H9 (cell line): ENCODE data around the gene FRYL. TPM values are rescaled to one million over a fixed set of nuclear protein-coding genes. Genes with fewer than 3 reads are reported as not detected.

Experiments
- DNase-seq: peaks from one replicate; pipeline ENCODE4 v3.0.0-alpha.2; 2017
- H2AFZ ChIP-seq: one replicate; pipeline ENCODE4 v1.6.1; 2013; ENCODE audit warnings: mild to moderate bottlenecking, low read length, control low read depth, moderate library complexity
- H2AK5ac ChIP-seq: 2 replicates; pipeline ENCODE4 v1.6.1; 2013; ENCODE audit warnings: low read length, control low read depth, mixed read lengths; ENCODE audit not compliant: insufficient read length
- H2BK120ac ChIP-seq: one replicate; pipeline ENCODE4 v1.6.1; 2013; ENCODE audit warnings: low read depth, mild to moderate bottlenecking, low read length, control low read depth, inconsistent platforms; ENCODE audit not compliant: poor library complexity, severe bottlenecking
- H2BK12ac ChIP-seq: 2 replicates; pipeline ENCODE4 v1.6.1; 2013; ENCODE audit warnings: low read length, control low read depth, mixed read lengths, low read depth; ENCODE audit not compliant: insufficient read length
- H2BK15ac ChIP-seq: 2 replicates; pipeline ENCODE4 v1.6.1; 2013; ENCODE audit warnings: low read depth, low read length, control low read depth
- H2BK20ac ChIP-seq: one replicate; pipeline ENCODE4 v1.6.1; 2013; ENCODE audit warnings: low read depth, mild to moderate bottlenecking, low read length, control low read depth, inconsistent platforms; ENCODE audit not compliant: poor library complexity, severe bottlenecking
- H2BK5ac ChIP-seq: 2 replicates; pipeline ENCODE4 v1.6.1; 2013; ENCODE audit warnings: low read length, control low read depth, mixed read lengths; ENCODE audit not compliant: insufficient read length
- H3K14ac ChIP-seq: 2 replicates; pipeline ENCODE4 v1.6.1; 2013; ENCODE audit warnings: low read length, control low read depth; ENCODE audit not compliant: insufficient read depth
- H3K18ac ChIP-seq: 2 replicates; pipeline ENCODE4 v1.6.1; 2013; ENCODE audit warnings: low read depth, mild to moderate bottlenecking, mixed read lengths, low read length, control low read depth; ENCODE audit not compliant: insufficient read length
- H3K23ac ChIP-seq: 2 replicates; pipeline ENCODE4 v1.6.1; 2013; ENCODE audit warnings: low read length, control low read depth, mixed read lengths, low read depth; ENCODE audit not compliant: insufficient read length
- H3K23me2 ChIP-seq: 2 replicates; pipeline ENCODE4 v1.6.1; 2013; ENCODE audit warnings: low read depth, mild to moderate bottlenecking, mixed read lengths, low read length, control low read depth; ENCODE audit not compliant: insufficient read length, poor library complexity, severe bottlenecking
- H3K27ac ChIP-seq: 2 replicates; pipeline ENCODE4 v1.5.1; 2013; ENCODE audit warnings: low read length, control low read depth, mixed read lengths, low read depth; ENCODE audit not compliant: insufficient read length
- H3K27me3 ChIP-seq: 2 replicates; pipeline ENCODE4 v1.6.1; 2013; ENCODE audit warnings: low read length, control low read depth, inconsistent platforms; ENCODE audit not compliant: insufficient read depth
- H3K4ac ChIP-seq: 2 replicates; pipeline ENCODE4 v1.6.1; 2013; ENCODE audit warnings: low read depth, mild to moderate bottlenecking, control low read depth, inconsistent platforms, low read length, moderate library complexity
- H3K4me1 ChIP-seq: 2 replicates; pipeline ENCODE4 v1.6.1; 2013; ENCODE audit warnings: low read length, control low read depth, inconsistent platforms; ENCODE audit not compliant: insufficient read depth
- H3K4me2 ChIP-seq: 2 replicates; pipeline ENCODE4 v1.6.1; 2013; ENCODE audit warnings: low read length, control low read depth, mixed read lengths; ENCODE audit not compliant: insufficient read length, insufficient read depth
- H3K56ac ChIP-seq: 2 replicates; pipeline ENCODE4 v1.6.1; 2013; ENCODE audit warnings: low read depth, mild to moderate bottlenecking, mixed read lengths, low read length, control low read depth; ENCODE audit not compliant: insufficient read length
- H3K79me1 ChIP-seq: 2 replicates; pipeline ENCODE4 v1.6.1; 2013; ENCODE audit warnings: low read depth, mild to moderate bottlenecking, moderate library complexity, low read length, control low read depth, inconsistent platforms; ENCODE audit not compliant: insufficient read depth, poor library complexity, severe bottlenecking
- H3K79me2 ChIP-seq: 2 replicates; pipeline ENCODE4 v1.6.1; 2013; ENCODE audit warnings: low read length, control low read depth, inconsistent platforms; ENCODE audit not compliant: insufficient read depth
- H3K9ac ChIP-seq: 2 replicates; pipeline ENCODE4 v1.6.1; 2013; ENCODE audit warnings: low read length, control low read depth, mixed read lengths; ENCODE audit not compliant: insufficient read length; ENCODE audit errors: extremely low read depth
- H3K9me3 ChIP-seq: one replicate; pipeline ENCODE4 v1.6.1; 2013; ENCODE audit warnings: low read depth, low read length, inconsistent platforms; ENCODE audit not compliant: control insufficient read depth
- H3T11ph ChIP-seq: one replicate; pipeline ENCODE4 v1.6.1; 2013; ENCODE audit warnings: mild to moderate bottlenecking, low read length, control low read depth, inconsistent platforms
- H4K20me1 ChIP-seq: one replicate; pipeline ENCODE4 v1.6.1; 2013; ENCODE audit not compliant: control insufficient read depth, insufficient read length, insufficient read depth
- H4K5ac ChIP-seq: 2 replicates; pipeline ENCODE4 v1.6.1; 2013; ENCODE audit warnings: low read depth, mild to moderate bottlenecking, mixed read lengths, low read length, control low read depth; ENCODE audit not compliant: insufficient read length
- H4K8ac ChIP-seq: replicated peaks from 2 replicates; pipeline ENCODE4 v1.6.1; 2013; ENCODE audit warnings: low read length, control low read depth, mixed read lengths, low read depth; ENCODE audit not compliant: insufficient read length
- H4K91ac ChIP-seq: 2 replicates; pipeline ENCODE4 v1.6.1; 2013; ENCODE audit warnings: low read depth, mild to moderate bottlenecking, moderate library complexity, mixed read lengths, low read length, control low read depth; ENCODE audit not compliant: insufficient read length
- H3K27ac Mint-ChIP-seq, 3 experiments: 2 replicates in 2 of 3; 3 replicates in 1 of 3; pipeline ENCODE4 v1.8.0; 2020 to 2021; ENCODE audit warnings: mixed read lengths in 3 of 3, mild to moderate bottlenecking in 1 of 3, moderate library complexity in 1 of 3
- H3K27me3 Mint-ChIP-seq: 2 replicates; pipeline ENCODE4 v1.8.0; 2021; ENCODE audit warnings: low read depth, mild to moderate bottlenecking, moderate library complexity, mixed read lengths
- H3K36me3 Mint-ChIP-seq, 3 experiments: 2 replicates in 2 of 3; 3 replicates in 1 of 3; pipeline ENCODE4 v1.8.0; 2020 to 2021; ENCODE audit warnings: low read depth in 3 of 3, mixed read lengths in 3 of 3; ENCODE audit not compliant: insufficient read depth in 1 of 3
- H3K4me1 Mint-ChIP-seq, 2 experiments: 2 replicates each; pipeline ENCODE4 v1.8.0; 2020; ENCODE audit warnings: mixed read lengths in 2 of 2
- H3K4me3 Mint-ChIP-seq, 2 experiments: 2 replicates in 1 of 2; 3 replicates in 1 of 2; pipeline ENCODE4 v1.8.0; 2020 to 2021; ENCODE audit warnings: mild to moderate bottlenecking in 2 of 2, mixed read lengths in 2 of 2, moderate library complexity in 1 of 2
- H3K9me3 Mint-ChIP-seq, 2 experiments: 2 replicates in 1 of 2; 3 replicates in 1 of 2; pipeline ENCODE4 v1.8.0; 2020; ENCODE audit warnings: mild to moderate bottlenecking in 2 of 2, mixed read lengths in 2 of 2, moderate library complexity in 1 of 2
- CTCF ChIP-seq: fragments of 200-600 bp; sonication (generic); conservative IDR thresholded peaks from 3 replicates; pipeline ENCODE4 v1.8.0; 2021; ENCODE audit warnings: antibody characterized with exemption, mild to moderate bottlenecking
- WGBS: extraction: QIAGEN DNeasy Blood & Tissue Kit; methylation state at CpG from one replicate; pipeline ENCODE4 v1.1.7; 2013; ENCODE audit warnings: missing lambda C conversion rate, low lambda C conversion rate, mixed read lengths; ENCODE audit not compliant: insufficient read length; ENCODE audit errors: extremely low coverage; 5-methylcytosine and 5-hydroxymethylcytosine counted together
- total RNA-seq: library from RNA; stranded (reverse); gene quantifications from 2 replicates; pipeline ENCODE4 v1.2.1, GENCODE V29; 2021

The FRYL gene
- total RNA-seq, 1 experiment from 2014 or later, result 31.5 TPM

- Histone ChIP-seq H2AK5ac (no peak overlapping the region), H2AFZ (no peak overlapping the region), H3K23ac (no peak overlapping the region), H3K18ac (no peak overlapping the region), H3K79me2 (no peaks in the 10 kb centered on the region; the same call in 1 of the 2 replicates), H3K14ac (no peak overlapping the region), H3K4me1 (no peaks in the 10 kb centered on the region), H3K9ac (no peak overlapping the region), H4K91ac (no peak overlapping the region), H3K4ac (no peak overlapping the region), H3K27me3 (no peaks in the 10 kb centered on the region), H2BK5ac (no peak overlapping the region), H3K27ac (no peak overlapping the region), H2BK20ac (no peak overlapping the region), H2BK12ac (no peak overlapping the region), H4K8ac (no peak overlapping the region), H3K79me1 (no peaks in the 10 kb centered on the region), H3K23me2 (no peaks in the 10 kb centered on the region), H2BK120ac (no peak overlapping the region), H3K4me2 (no peak overlapping the region), H4K5ac (no peak overlapping the region), H3K56ac (no peak overlapping the region), H4K20me1 (no peaks in the 10 kb centered on the region), H3T11ph (no peak overlapping the region), H3K9me3 (no peaks in the 10 kb centered on the region), H2BK15ac (no peak overlapping the region)
- H3K4me1 Mint-ChIP-seq, result peaks cover 2 to 4% of the 10 kb centered on the region in 2 experiments; a peak in 3 of 4 replicates
- no peaks in the 10 kb centered on the region for H3K9me3 Mint-ChIP-seq
- no CpG with 5 or more reads among the region's 3 CpGs for WGBS
- peaks cover 0 to 3% (median 0%) of the 10 kb centered on the region in 3 experiments; a peak in 2 of 7 replicates for H3K36me3 Mint-ChIP-seq
- no peak overlapping the region for H3K27ac Mint-ChIP-seq
- H3K27me3 Mint-ChIP-seq, result no peaks in the 10 kb centered on the region
- no peak for DNase-seq
- no peak for TF ChIP-seq CTCF
- no peak overlapping the region for H3K4me3 Mint-ChIP-seq
Measured at GRCh38 chr4:48635310-48635709, 144.8 kb downstream of the FRYL start.
